ENCODE results near the gene COMMD6. TPM values are rescaled to one million over a fixed set of nuclear protein-coding genes. Genes with fewer than 3 reads are reported as not detected.
A peak's percentile ranks its signal among the peaks of the same experiment; 100 is the strongest.

COMMD6 gene
- polyA plus RNA-seq, 1 experiment: 351 TPM

DNA sequence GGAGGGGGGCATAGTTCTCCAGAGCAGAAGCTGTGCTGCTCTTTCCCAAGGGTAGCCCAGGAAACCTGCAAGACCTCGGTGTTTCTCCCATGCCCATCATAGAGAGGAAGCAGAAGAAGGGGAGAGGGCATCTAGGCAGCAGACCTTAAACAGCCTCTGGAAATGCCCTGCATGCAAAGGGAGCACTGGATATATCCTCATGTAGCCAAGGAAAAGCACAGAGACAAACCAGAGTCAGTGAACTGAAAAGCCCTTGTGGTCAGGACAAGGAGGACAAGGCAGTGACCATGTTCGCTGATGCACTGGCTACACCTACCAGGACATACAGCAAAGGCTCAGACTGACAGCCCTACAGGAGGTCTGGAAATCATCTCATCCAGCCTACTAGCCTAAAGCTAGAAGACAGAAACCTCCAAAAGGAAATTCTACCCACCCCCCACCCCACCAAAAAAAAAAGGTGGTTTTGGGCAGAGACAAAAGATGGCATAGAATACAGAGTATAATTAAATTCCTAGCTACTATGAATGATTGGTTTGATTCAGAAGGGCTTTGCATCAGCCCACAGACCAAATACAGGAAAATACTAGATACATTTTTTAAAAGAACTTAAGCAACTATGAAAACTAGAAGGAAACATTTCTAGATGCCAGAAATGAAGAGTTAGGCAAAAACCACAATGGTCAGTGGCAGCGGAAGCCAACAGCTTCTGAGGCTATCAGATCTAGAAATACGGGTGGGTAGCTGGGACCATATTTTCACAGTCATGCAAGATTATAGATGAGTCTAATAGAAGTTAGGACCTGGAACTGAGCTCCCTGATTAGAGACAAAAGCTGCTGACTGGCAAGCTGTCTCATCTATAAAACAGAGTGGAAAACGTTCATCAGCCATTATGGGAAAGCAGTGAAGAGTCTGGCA, 51.2 kb downstream of the COMMD6 start:
- no peaks in the 10 kb centered on the region for H3K27me3 ChIP-seq (ENCODE audit: control insufficient read depth, insufficient read depth, low read length)
- H3K4me3 ChIP-seq (ENCODE audit: low read depth, low read length): no peak overlapping the region
- no peak for DNase-seq (ENCODE audit: low read depth, low spot score)
- CTCF ChIA-PET: interaction anchor here (0.8 to 1.2 kb wide), 4 partner anchors 12 to 113 kb away, joined by 4 to 6 read pairs (median 4); partner anchors contain the start of gene COMMD6
- H3K27ac ChIP-seq (ENCODE audit: low read depth, low read length): no peak overlapping the region
- POLR2A ChIA-PET: interaction anchor here (1.3 kb wide), 1 partner anchor 52 kb away, joined by 4 read pairs; the partner anchor contains the start of gene COMMD6
- no peaks in the 10 kb centered on the region for H3K9me3 ChIP-seq (ENCODE audit: control insufficient read depth, insufficient read depth, low read length)
- TF ChIP-seq, protein P1, sequence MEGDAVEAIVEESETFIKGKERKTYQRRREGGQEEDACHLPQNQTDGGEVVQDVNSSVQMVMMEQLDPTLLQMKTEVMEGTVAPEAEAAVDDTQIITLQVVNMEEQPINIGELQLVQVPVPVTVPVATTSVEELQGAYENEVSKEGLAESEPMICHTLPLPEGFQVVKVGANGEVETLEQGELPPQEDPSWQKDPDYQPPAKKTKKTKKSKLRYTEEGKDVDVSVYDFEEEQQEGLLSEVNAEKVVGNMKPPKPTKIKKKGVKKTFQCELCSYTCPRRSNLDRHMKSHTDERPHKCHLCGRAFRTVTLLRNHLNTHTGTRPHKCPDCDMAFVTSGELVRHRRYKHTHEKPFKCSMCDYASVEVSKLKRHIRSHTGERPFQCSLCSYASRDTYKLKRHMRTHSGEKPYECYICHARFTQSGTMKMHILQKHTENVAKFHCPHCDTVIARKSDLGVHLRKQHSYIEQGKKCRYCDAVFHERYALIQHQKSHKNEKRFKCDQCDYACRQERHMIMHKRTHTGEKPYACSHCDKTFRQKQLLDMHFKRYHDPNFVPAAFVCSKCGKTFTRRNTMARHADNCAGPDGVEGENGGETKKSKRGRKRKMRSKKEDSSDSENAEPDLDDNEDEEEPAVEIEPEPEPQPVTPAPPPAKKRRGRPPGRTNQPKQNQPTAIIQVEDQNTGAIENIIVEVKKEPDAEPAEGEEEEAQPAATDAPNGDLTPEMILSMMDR (IDR thresholded peaks at IDR 0.05; ENCODE audit: low read depth, low read length): no peak

DNA sequence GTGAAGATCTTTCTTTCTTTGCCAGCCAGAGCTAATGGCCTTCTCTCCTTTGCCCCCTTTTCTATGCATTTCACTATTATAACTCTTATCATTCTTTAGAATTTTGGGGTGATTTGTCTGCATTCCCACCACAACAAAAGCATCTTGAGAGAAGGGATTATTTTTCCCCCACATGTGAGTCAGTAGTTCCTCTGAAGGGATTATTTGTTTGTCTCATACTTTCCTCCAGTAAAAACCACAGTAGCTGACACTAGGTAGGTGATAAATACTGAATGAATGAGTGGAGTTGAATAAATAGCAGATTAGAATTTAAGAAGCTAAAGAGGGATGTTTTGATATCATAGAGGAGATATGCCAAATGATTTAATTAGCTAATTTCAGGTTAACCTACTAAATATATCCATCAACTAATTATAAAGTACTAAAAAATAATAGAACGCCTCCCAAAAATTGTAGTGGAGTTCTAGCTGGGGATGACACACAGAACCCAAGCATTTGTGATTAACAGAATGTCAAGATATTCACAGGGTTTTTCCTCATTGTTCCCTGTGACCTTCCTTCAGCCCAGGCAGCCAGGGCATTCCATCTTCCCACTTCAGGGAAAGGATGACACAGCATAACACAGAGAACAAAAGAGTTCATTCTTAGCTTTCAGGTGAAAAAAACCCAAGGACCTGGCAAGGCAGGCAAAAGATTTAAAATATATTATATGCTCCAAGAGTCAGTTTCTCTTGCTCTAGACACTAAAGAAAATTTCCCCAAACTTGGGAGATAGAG, 52.2 kb downstream of the COMMD6 start:
- DNase-seq (ENCODE audit: low read depth, low spot score): no peak
- Histone ChIP-seq H3K9me3 (ENCODE audit: control insufficient read depth, insufficient read depth, low read length) (no peaks in the 10 kb centered on the region), H3K27me3 (ENCODE audit: control insufficient read depth, insufficient read depth, low read length) (no peaks in the 10 kb centered on the region), H3K27ac (ENCODE audit: low read depth, low read length) (no peak overlapping the region), H3K4me3 (ENCODE audit: low read depth, low read length) (no peak overlapping the region)
- ChIA-PET POLR2A (interaction anchor here (0.6 to 1.3 kb wide), 2 partner anchors 10 to 52 kb away, joined by 3 to 4 read pairs; partner anchors contain the start of gene COMMD6), CTCF (interaction anchor here (0.8 kb wide), 1 partner anchor 11 kb away, joined by 4 read pairs; no protein-coding TSS in a partner anchor)
- TF ChIP-seq, protein P1 (IDR thresholded peaks at IDR 0.05; ENCODE audit: low read depth, low read length): no peak

DNA sequence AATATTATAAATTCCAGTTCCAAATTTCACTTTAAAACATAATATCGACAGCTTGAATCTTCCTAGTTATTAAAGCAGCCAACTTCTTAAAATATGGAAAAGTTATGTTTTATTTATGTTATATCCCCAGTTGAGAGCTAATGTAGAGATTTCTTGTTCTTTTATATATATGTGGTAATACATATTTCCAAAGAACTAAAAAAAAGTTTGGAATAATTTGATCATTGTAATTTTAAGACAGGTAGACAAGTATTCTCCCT, 54.9 kb downstream of the COMMD6 start:
- TF ChIP-seq, protein P1 (IDR thresholded peaks at IDR 0.05; ENCODE audit: low read depth, low read length): no peak
- H3K9me3 ChIP-seq (ENCODE audit: control insufficient read depth, insufficient read depth, low read length): no peaks in the 10 kb centered on the region
- no peak for DNase-seq (ENCODE audit: low read depth, low spot score)
- H3K27ac ChIP-seq (ENCODE audit: low read depth, low read length): no peak overlapping the region
- ChIA-PET POLR2A (interaction anchor here (1.1 to 1.4 kb wide), 3 partner anchors 11 to 62 kb away, joined by 4 to 13 read pairs (median 8); partner anchors contain the start of gene COMMD6), CTCF (interaction anchor here (0.6 to 2.2 kb wide), 34 partner anchors 9 to 223 kb away, joined by 3 to 37 read pairs (median 7); partner anchors contain the start of genes COMMD6 and UCHL3)
- peak overlapping the region; percentile 72 for H3K4me3 ChIP-seq (ENCODE audit: low read depth, low read length)
- no peaks in the 10 kb centered on the region for H3K27me3 ChIP-seq (ENCODE audit: control insufficient read depth, insufficient read depth, low read length)

DNA sequence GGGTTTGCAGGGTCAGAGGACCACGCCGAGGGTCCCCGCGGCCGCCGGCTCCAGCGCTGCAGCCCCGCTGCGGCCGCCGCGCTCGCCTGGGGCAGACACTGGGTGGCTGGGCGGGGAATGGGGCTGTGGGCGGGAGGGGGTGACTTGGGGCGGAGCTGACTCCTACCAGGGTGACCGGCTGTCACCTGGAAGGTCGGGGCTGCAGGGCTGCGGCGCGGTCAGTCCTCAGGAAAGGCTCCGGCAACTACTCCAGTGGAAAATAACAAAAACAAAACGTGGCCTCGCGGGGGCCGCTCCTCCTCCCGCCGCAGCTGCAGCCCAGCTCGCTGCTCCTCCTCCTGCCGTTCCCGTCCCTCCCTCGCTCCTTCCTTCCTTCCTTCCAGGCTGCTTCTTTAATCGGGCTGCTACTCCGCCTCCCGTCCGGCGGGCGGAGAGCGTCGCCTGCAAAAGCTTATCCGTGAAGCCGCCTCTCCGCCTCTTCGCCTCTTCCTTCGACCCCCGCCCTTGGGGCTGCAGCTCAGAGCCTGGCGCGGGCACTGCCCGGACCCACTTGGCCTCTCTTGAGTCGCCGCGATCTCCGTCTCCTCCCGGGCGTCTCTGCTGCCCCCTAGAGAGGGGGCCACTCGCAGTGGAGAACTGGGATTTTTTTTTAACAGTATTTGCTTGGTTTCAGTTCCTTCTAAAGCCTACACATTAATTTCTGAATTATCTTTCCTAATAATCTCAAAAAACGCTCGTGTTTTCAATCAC, 55.4 kb downstream of the COMMD6 start, which contains the start of gene TBC1D4:
Gene TBC1D4, minus strand, starts transcription at position 100 of the 750 bp plus-strand sequence. CDS start 402 bp downstream, outside the sequence.
- TF ChIP-seq, protein P1 (IDR thresholded peaks at IDR 0.05; ENCODE audit: low read depth, low read length): peak; percentile 94
- POLR2A ChIA-PET: interaction anchor here (0.6 to 1.4 kb wide), 7 partner anchors 12 to 151 kb away, joined by 3 to 13 read pairs (median 4); partner anchors contain the start of genes COMMD6 and UCHL3
- peak within 1 kb of the TSS; percentile 72 for H3K4me3 ChIP-seq (ENCODE audit: low read depth, low read length)
- H3K27me3 ChIP-seq (ENCODE audit: control insufficient read depth, insufficient read depth, low read length): no peaks in the 10 kb centered on the region
- DNase-seq (ENCODE audit: low read depth, low spot score): peak; percentile 67
- H3K9me3 ChIP-seq (ENCODE audit: control insufficient read depth, insufficient read depth, low read length): no peaks in the 10 kb centered on the region
- CTCF ChIA-PET: interaction anchor here (0.5 to 2.2 kb wide), 47 partner anchors 8 to 1454 kb away, joined by 3 to 37 read pairs (median 5); partner anchors contain the start of genes COMMD6 and UCHL3
- H3K27ac ChIP-seq (ENCODE audit: low read depth, low read length): peak within 1 kb of the TSS; percentile 60

Measured in AG04450 (cell line).